ENCODE results near the gene TUBA8. TPM values are rescaled to one million over a fixed set of nuclear protein-coding genes. Genes with fewer than 3 reads are reported as not detected.

The TUBA8 gene
- total and polyA plus RNA-seq, 2 donors (not counting 3 experiments of a cell fraction or from before 2014, with no cell fraction given): 6.9 to 8.9 TPM

DNA sequence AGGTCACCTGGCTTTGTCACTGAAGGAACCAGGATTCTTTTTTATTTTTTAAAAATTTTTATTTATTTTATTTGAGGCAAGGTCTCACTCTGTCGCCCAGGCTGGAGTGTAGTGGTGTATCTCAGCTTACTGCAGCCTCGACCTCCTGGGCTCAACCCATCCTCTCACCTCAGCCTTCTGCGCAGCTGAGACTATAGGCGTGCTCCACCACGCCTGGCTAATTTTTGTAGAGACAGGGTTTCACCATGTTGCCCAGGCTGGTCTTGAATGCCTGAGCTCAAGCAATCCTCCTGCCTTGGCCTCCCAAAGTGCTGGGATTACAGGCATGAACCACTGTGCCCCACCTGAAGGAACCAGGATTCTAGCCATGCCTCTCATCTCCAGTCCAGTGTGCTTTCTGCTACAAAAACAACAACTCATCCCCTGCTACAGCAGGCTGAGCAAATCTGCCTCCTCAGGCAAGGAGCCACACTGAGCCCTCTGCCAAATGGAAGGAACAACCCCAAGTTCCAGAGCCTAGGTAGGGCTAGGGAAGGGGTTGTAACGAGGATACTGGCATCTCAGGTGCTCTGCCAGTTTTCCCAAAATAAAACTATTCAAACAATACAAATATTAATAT, 35.4 kb upstream of the TUBA8 start:
- FAIRE-seq (no peak), DNase-seq (ENCODE audit: low read depth, low spot score) (no peak)
- no peak for TF ChIP-seq FOS (IDR thresholded peaks at IDR 0.05; ENCODE audit: borderline replicate concordance, insufficient read depth, low read length)
- no peak for TF ChIP-seq POLR2AphosphoS5 (IDR thresholded peaks at IDR 0.05; ENCODE audit: insufficient read depth, low read depth, low read length)
- TF ChIP-seq JUN (IDR thresholded peaks at IDR 0.05; ENCODE audit: borderline replicate concordance, insufficient read depth, insufficient read length, low read depth): no peak
- TF ChIP-seq, protein P1, sequence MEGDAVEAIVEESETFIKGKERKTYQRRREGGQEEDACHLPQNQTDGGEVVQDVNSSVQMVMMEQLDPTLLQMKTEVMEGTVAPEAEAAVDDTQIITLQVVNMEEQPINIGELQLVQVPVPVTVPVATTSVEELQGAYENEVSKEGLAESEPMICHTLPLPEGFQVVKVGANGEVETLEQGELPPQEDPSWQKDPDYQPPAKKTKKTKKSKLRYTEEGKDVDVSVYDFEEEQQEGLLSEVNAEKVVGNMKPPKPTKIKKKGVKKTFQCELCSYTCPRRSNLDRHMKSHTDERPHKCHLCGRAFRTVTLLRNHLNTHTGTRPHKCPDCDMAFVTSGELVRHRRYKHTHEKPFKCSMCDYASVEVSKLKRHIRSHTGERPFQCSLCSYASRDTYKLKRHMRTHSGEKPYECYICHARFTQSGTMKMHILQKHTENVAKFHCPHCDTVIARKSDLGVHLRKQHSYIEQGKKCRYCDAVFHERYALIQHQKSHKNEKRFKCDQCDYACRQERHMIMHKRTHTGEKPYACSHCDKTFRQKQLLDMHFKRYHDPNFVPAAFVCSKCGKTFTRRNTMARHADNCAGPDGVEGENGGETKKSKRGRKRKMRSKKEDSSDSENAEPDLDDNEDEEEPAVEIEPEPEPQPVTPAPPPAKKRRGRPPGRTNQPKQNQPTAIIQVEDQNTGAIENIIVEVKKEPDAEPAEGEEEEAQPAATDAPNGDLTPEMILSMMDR (IDR thresholded peaks at IDR 0.05; ENCODE audit: extremely low read depth in 1 of 2, insufficient read depth in 1 of 2, low read depth in 1 of 2, low read length in 2 of 2): no peak
- no peak for TF ChIP-seq EZH2 (IDR thresholded peaks at IDR 0.05; ENCODE audit: borderline replicate concordance, low read depth, low read length, severe bottlenecking)
- no peak for TF ChIP-seq POLR2A (IDR thresholded peaks at IDR 0.05; ENCODE audit: low read depth, low read length)
- no peak for TF ChIP-seq MYC (IDR thresholded peaks at IDR 0.05; ENCODE audit: low read depth, low read length)
- no peak for TF ChIP-seq GATA2 (IDR thresholded peaks at IDR 0.05; ENCODE audit: insufficient read depth, insufficient read length, low read depth, low read length)
- TF ChIP-seq MAX (IDR thresholded peaks at IDR 0.05; ENCODE audit: insufficient read depth, insufficient read length): no peak
- dilution Hi-C loops (cut with MboI; ENCODE audit: extremely low pct_ligation_motif_present, low sequenced_read_pairs): no loop called here
- Histone ChIP-seq H2AFZ (ENCODE audit: low read depth, low read length) (no peak overlapping the region), H3K27ac (ENCODE audit: insufficient read depth, low read depth, low read length) (no peak overlapping the region), H3K27me3 (ENCODE audit: control insufficient read depth in 2 of 2, insufficient read depth in 2 of 2, low read length in 2 of 2) (peaks cover 2 to 5% of the 10 kb centered on the region in 2 experiments), H4K20me1 (replicated peaks; ENCODE audit: control insufficient read depth, extremely low read depth, insufficient read depth, low read length) (no peaks in the 10 kb centered on the region), H3K79me2 (ENCODE audit: control insufficient read depth, insufficient read depth, low read length) (peaks cover 21% of the 10 kb centered on the region), H3K4me1 (ENCODE audit: control insufficient read depth, extremely low read depth, insufficient read depth, low read length) (peaks cover 21% of the 10 kb centered on the region), H3K36me3 (ENCODE audit: control insufficient read depth in 2 of 2, extremely low read depth in 1 of 2, insufficient read depth in 2 of 2, low read length in 2 of 2) (peaks cover 0 to 4% of the 10 kb centered on the region in 2 experiments), H3K9ac (replicated peaks; ENCODE audit: extremely low read depth, insufficient read depth, low read length) (no peak overlapping the region), H3K9me1 (replicated peaks; ENCODE audit: control insufficient read depth, extremely low read depth, insufficient read depth, low read length) (no peaks in the 10 kb centered on the region), H3K9me3 (replicated peaks; ENCODE audit: control insufficient read depth, insufficient read depth, low read length) (no peaks in the 10 kb centered on the region), H3K4me3 (replicated peaks in 1 of 3; ENCODE audit: insufficient read depth in 1 of 3, low read depth in 1 of 3, low read length in 3 of 3) (no peak overlapping the region), H3K4me2 (ENCODE audit: insufficient read depth, low read length) (no peak overlapping the region)
- no TSS peak for BruUV-seq (replicated peaks)
- intact Hi-C loops (cut with micrococcal nuclease): loop anchor here (10.0 kb wide), 1 partner anchor 440 kb away; the partner anchor contains the start of gene BCL2L13
- CTCF ChIA-PET: interaction anchor here (1.1 to 8.5 kb wide), 54 partner anchors 7 to 1001 kb away, joined by 3 to 385 read pairs (median 7); partner anchors contain the start of gene USP18
- POLR2A ChIA-PET: interaction anchor here (1.5 kb wide), 1 partner anchor 244 kb away, joined by 5 read pairs; no protein-coding TSS in a partner anchor
